CD4-positive, alpha-beta T cell treated with Interleukin-6 at 100 ng/mL for 8 hours (primary cell): ENCODE measurements around the gene IRF8.
"Not testable (repeated sequence)": the region's sequence is repeated elsewhere in the genome, so short reads cannot be mapped to it uniquely, and the experiment has no call there.

Experiments
- DNase-seq: peaks from one replicate; pipeline ENCODE4 v3.0.0-alpha.2; 2020; ENCODE audit warnings: mixed read lengths, low spot score

IRF8 gene

GRCh38 chr16:85935391-85935973, 36.5 kb downstream of the IRF8 start:
- no peak for DNase-seq

GRCh38 chr16:85935974-85936760, 37.2 kb downstream of the IRF8 start:
- peak; percentile 72 for DNase-seq

- no peak for DNase-seq
Observed at GRCh38 chr16:85936816-85937215, 37.9 kb downstream of the IRF8 start.

GRCh38 chr16:85940214-85940613, 41.3 kb downstream of the IRF8 start:
- DNase-seq: no peak

GRCh38 chr16:85941863-85942644, 43.1 kb downstream of the IRF8 start:
- no peak for DNase-seq

GRCh38 chr16:85942659-85943058, 43.7 kb downstream of the IRF8 start:
- DNase-seq: not testable (repeated sequence)

- DNase-seq: no peak
Observed at GRCh38 chr16:85943711-85944110, 44.7 kb downstream of the IRF8 start.

- no peak for DNase-seq
Observed at GRCh38 chr16:85944572-85945423, 45.8 kb downstream of the IRF8 start.

GRCh38 chr16:85945424-85945751, 46.4 kb downstream of the IRF8 start:
- DNase-seq: no peak

- DNase-seq: no peak
Observed at GRCh38 chr16:85946541-85947124, 47.7 kb downstream of the IRF8 start.

GRCh38 chr16:85947230-85948137, 48.5 kb downstream of the IRF8 start:
- DNase-seq: peak; percentile 11

GRCh38 chr16:85948138-85948509, 49.2 kb downstream of the IRF8 start:
- DNase-seq: no peak

- DNase-seq: no peak
Observed at GRCh38 chr16:85948616-85949265, 49.8 kb downstream of the IRF8 start.

GRCh38 chr16:85950136-85950918, 51.4 kb downstream of the IRF8 start:
- no peak for DNase-seq

GRCh38 chr16:85952197-85952596, 53.2 kb downstream of the IRF8 start:
- no peak for DNase-seq

- DNase-seq: no peak
Observed at GRCh38 chr16:85952811-85953210, 53.8 kb downstream of the IRF8 start.

GRCh38 chr16:85954927-85955519, 56.1 kb downstream of the IRF8 start:
- no peak for DNase-seq

- DNase-seq: no peak
Observed at GRCh38 chr16:85955566-85955965, 56.6 kb downstream of the IRF8 start.

- DNase-seq: no peak
Observed at GRCh38 chr16:85956426-85956825, 57.5 kb downstream of the IRF8 start.
